HL-60 (cell line): Measurements from ENCODE around the gene EVC.

Experiments
- POLR2AphosphoS5 ChIP-seq: IDR thresholded peaks from 2 replicates; pipeline ENCODE4 v1.6.1; 2012; ENCODE audit warnings: low read depth
- TF ChIP-seq, protein P1 (sequence below): IDR thresholded peaks from 2 replicates; pipeline ENCODE4 v1.6.1; 2012; ENCODE audit warnings: low read depth; ENCODE audit not compliant: insufficient replicate concordance
- TF ChIP-seq, protein P2 (sequence below): IDR thresholded peaks from one replicate; pipeline ENCODE4 v1.5.1; 2011; ENCODE audit warnings: low read length, control low read depth, inconsistent platforms; ENCODE audit not compliant: insufficient read depth

DNA sequence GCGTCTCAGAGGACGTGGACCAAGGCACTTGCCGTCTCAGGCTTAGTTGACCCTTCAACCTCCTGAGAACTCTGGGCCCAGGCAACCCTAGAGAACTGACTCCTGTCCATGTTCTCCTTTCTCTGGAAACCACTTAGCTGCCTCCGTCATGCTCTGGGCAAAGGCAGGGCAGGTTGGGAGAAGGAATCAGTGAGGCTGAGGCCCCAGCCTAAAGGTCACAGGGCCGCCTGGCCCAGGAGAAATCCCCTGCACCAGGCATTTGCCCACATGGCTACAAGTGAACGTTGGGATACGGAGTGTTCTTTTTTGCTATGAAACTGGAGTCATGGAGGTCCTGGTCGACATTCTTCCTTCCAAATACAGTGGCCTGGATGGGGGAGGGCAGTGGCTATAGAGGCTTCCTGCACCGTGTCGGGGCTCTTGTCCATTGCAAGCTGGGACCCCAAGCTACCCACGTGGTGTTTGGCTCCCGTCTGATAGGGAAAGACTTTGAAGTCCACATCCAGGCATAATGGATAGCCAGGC lies 105.9 kb downstream of the EVC start:
- TF ChIP-seq, protein P1, sequence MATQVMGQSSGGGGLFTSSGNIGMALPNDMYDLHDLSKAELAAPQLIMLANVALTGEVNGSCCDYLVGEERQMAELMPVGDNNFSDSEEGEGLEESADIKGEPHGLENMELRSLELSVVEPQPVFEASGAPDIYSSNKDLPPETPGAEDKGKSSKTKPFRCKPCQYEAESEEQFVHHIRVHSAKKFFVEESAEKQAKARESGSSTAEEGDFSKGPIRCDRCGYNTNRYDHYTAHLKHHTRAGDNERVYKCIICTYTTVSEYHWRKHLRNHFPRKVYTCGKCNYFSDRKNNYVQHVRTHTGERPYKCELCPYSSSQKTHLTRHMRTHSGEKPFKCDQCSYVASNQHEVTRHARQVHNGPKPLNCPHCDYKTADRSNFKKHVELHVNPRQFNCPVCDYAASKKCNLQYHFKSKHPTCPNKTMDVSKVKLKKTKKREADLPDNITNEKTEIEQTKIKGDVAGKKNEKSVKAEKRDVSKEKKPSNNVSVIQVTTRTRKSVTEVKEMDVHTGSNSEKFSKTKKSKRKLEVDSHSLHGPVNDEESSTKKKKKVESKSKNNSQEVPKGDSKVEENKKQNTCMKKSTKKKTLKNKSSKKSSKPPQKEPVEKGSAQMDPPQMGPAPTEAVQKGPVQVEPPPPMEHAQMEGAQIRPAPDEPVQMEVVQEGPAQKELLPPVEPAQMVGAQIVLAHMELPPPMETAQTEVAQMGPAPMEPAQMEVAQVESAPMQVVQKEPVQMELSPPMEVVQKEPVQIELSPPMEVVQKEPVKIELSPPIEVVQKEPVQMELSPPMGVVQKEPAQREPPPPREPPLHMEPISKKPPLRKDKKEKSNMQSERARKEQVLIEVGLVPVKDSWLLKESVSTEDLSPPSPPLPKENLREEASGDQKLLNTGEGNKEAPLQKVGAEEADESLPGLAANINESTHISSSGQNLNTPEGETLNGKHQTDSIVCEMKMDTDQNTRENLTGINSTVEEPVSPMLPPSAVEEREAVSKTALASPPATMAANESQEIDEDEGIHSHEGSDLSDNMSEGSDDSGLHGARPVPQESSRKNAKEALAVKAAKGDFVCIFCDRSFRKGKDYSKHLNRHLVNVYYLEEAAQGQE: no peak
- TF ChIP-seq, protein P2, sequence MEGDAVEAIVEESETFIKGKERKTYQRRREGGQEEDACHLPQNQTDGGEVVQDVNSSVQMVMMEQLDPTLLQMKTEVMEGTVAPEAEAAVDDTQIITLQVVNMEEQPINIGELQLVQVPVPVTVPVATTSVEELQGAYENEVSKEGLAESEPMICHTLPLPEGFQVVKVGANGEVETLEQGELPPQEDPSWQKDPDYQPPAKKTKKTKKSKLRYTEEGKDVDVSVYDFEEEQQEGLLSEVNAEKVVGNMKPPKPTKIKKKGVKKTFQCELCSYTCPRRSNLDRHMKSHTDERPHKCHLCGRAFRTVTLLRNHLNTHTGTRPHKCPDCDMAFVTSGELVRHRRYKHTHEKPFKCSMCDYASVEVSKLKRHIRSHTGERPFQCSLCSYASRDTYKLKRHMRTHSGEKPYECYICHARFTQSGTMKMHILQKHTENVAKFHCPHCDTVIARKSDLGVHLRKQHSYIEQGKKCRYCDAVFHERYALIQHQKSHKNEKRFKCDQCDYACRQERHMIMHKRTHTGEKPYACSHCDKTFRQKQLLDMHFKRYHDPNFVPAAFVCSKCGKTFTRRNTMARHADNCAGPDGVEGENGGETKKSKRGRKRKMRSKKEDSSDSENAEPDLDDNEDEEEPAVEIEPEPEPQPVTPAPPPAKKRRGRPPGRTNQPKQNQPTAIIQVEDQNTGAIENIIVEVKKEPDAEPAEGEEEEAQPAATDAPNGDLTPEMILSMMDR: no peak
- TF ChIP-seq POLR2AphosphoS5: no peak
